NB4 (cell line): ENCODE results near the gene PATE1.

Source experiments
- POLR2A ChIP-seq: IDR thresholded peaks from 2 replicates; pipeline ENCODE4 v1.6.1; 2011; ENCODE audit warnings: mild to moderate bottlenecking; ENCODE audit not compliant: insufficient read length; ENCODE audit errors: extremely low read depth
- TF ChIP-seq, protein P1 (sequence below): IDR thresholded peaks from one replicate; pipeline ENCODE4 v1.5.1; 2012; ENCODE audit warnings: low read depth, low read length
- TF ChIP-seq, protein P2 (sequence below): IDR thresholded peaks from 2 replicates; pipeline ENCODE4 v1.6.1; 2011; ENCODE audit warnings: low read depth, low read length

DNA sequence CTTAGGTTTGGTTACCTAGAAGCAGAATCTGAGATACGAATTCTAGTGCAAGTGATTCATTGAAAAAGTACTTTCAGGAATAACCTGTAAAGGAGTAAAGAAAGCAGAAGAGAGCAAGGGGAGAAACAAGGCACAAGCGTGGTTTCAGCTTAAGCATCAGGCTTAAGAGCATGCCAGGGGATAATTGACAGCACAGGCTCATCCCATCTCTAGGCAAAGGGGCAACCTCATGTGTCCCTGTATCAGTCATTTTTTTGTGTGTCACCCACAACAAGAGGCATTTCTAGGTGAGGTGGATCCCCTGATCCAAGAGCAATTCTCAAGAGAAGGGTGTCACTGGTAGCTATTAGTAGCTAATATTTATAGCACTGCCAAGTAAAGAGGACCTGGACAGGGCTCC, 24.5 kb downstream of the PATE1 start:
- TF ChIP-seq, protein P1, sequence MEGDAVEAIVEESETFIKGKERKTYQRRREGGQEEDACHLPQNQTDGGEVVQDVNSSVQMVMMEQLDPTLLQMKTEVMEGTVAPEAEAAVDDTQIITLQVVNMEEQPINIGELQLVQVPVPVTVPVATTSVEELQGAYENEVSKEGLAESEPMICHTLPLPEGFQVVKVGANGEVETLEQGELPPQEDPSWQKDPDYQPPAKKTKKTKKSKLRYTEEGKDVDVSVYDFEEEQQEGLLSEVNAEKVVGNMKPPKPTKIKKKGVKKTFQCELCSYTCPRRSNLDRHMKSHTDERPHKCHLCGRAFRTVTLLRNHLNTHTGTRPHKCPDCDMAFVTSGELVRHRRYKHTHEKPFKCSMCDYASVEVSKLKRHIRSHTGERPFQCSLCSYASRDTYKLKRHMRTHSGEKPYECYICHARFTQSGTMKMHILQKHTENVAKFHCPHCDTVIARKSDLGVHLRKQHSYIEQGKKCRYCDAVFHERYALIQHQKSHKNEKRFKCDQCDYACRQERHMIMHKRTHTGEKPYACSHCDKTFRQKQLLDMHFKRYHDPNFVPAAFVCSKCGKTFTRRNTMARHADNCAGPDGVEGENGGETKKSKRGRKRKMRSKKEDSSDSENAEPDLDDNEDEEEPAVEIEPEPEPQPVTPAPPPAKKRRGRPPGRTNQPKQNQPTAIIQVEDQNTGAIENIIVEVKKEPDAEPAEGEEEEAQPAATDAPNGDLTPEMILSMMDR = no peak
- no peak for TF ChIP-seq POLR2A
- TF ChIP-seq, protein P2, sequence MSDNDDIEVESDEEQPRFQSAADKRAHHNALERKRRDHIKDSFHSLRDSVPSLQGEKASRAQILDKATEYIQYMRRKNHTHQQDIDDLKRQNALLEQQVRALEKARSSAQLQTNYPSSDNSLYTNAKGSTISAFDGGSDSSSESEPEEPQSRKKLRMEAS = no peak
